ENCODE results near the gene M1AP.

M1AP gene

DNA sequence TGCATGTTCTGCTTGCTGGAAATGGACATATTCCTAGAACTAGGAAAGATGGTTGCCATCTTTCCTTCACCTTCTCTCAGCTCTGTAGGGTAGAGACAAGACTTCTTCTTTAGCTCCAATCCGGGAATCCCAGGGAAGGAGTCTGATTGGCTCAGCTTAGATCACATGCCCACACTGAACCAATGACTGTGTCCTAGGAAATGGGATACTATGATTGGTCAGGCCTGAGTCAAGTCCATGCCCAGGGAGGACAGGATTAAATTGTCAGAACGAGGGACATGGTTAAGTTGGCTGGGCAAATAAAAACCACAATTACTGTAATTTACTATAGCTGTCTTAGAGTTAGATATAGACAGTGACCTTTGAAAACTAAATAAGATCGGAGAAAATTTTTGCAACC is 37.3 kb upstream of the M1AP start:
- Histone ChIP-seq H3K79me2 (ENCODE audit: control insufficient read depth, low read length) (no peaks in the 10 kb centered on the region), H4K20me1 (ENCODE audit: control insufficient read depth, insufficient read depth, low read depth, low read length) (no peaks in the 10 kb centered on the region), H3K27me3 (ENCODE audit: control insufficient read depth, low read length) (peaks cover 9% of the 10 kb centered on the region; the same call in 1 of the 2 replicates), H3K4me3 (ENCODE audit: low read length) (no peak overlapping the region), H3K4me1 (ENCODE audit: control insufficient read depth, low read length) (no peaks in the 10 kb centered on the region), H3K9me3 (ENCODE audit: control insufficient read depth, insufficient read depth, low read length) (no peaks in the 10 kb centered on the region), H3F3A (ENCODE audit: control insufficient read depth, insufficient read depth) (no peaks in the 10 kb centered on the region), H3K4me2 (ENCODE audit: low read length) (no peak overlapping the region), H3K27ac (ENCODE audit: low read depth, low read length) (no peak overlapping the region), H3K36me3 (ENCODE audit: control insufficient read depth, low read length) (no peaks in the 10 kb centered on the region), H3K9me2 (replicated peaks; ENCODE audit: control insufficient read depth, low read length) (no peaks in the 10 kb centered on the region)
- no peak for TF ChIP-seq EZH2phosphoT487 (IDR thresholded peaks at IDR 0.05; ENCODE audit: borderline replicate concordance, low read length)
- TF ChIP-seq, protein P1, sequence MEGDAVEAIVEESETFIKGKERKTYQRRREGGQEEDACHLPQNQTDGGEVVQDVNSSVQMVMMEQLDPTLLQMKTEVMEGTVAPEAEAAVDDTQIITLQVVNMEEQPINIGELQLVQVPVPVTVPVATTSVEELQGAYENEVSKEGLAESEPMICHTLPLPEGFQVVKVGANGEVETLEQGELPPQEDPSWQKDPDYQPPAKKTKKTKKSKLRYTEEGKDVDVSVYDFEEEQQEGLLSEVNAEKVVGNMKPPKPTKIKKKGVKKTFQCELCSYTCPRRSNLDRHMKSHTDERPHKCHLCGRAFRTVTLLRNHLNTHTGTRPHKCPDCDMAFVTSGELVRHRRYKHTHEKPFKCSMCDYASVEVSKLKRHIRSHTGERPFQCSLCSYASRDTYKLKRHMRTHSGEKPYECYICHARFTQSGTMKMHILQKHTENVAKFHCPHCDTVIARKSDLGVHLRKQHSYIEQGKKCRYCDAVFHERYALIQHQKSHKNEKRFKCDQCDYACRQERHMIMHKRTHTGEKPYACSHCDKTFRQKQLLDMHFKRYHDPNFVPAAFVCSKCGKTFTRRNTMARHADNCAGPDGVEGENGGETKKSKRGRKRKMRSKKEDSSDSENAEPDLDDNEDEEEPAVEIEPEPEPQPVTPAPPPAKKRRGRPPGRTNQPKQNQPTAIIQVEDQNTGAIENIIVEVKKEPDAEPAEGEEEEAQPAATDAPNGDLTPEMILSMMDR (IDR thresholded peaks at IDR 0.05; ENCODE audit: low read depth, low read length, poor library complexity, severe bottlenecking), result no peak

GRCh38 chr2:74682501-74682900 is 34.4 kb upstream of the M1AP start:
- Histone ChIP-seq H3K4me3 (ENCODE audit: low read length) (no peak overlapping the region), H3K9me2 (replicated peaks; ENCODE audit: control insufficient read depth, low read length) (no peaks in the 10 kb centered on the region), H3K79me2 (ENCODE audit: control insufficient read depth, low read length) (no peaks in the 10 kb centered on the region), H3K4me2 (ENCODE audit: low read length) (no peak overlapping the region), H3K27ac (ENCODE audit: low read depth, low read length) (no peak overlapping the region), H3K27me3 (ENCODE audit: control insufficient read depth, low read length) (no peaks in the 10 kb centered on the region), H3K4me1 (ENCODE audit: control insufficient read depth, low read length) (no peaks in the 10 kb centered on the region), H3K9me3 (ENCODE audit: control insufficient read depth, insufficient read depth, low read length) (no peaks in the 10 kb centered on the region), H3K36me3 (ENCODE audit: control insufficient read depth, low read length) (no peaks in the 10 kb centered on the region), H3F3A (ENCODE audit: control insufficient read depth, insufficient read depth) (no peaks in the 10 kb centered on the region), H4K20me1 (ENCODE audit: control insufficient read depth, insufficient read depth, low read depth, low read length) (no peaks in the 10 kb centered on the region)
- TF ChIP-seq, protein P1 (IDR thresholded peaks at IDR 0.05; ENCODE audit: low read depth, low read length, poor library complexity, severe bottlenecking), result no peak
- no peak for TF ChIP-seq EZH2phosphoT487 (IDR thresholded peaks at IDR 0.05; ENCODE audit: borderline replicate concordance, low read length)

GRCh38 chr2:74679615-74680014 is 31.5 kb upstream of the M1AP start:
- no peaks in the 10 kb centered on the region for H3K36me3 ChIP-seq (ENCODE audit: control insufficient read depth, low read length)
- no peaks in the 10 kb centered on the region for H4K20me1 ChIP-seq (ENCODE audit: control insufficient read depth, insufficient read depth, low read depth, low read length)
- no peaks in the 10 kb centered on the region for H3K9me2 ChIP-seq (replicated peaks; ENCODE audit: control insufficient read depth, low read length)
- H3K27me3 ChIP-seq (ENCODE audit: control insufficient read depth, low read length), result no peaks in the 10 kb centered on the region
- TF ChIP-seq, protein P1 (IDR thresholded peaks at IDR 0.05; ENCODE audit: low read depth, low read length, poor library complexity, severe bottlenecking), result no peak
- TF ChIP-seq EZH2phosphoT487 (IDR thresholded peaks at IDR 0.05; ENCODE audit: borderline replicate concordance, low read length), result no peak
- no peaks in the 10 kb centered on the region for H3K9me3 ChIP-seq (ENCODE audit: control insufficient read depth, insufficient read depth, low read length)
- no peaks in the 10 kb centered on the region for H3K4me1 ChIP-seq (ENCODE audit: control insufficient read depth, low read length)
- H3K27ac ChIP-seq (ENCODE audit: low read depth, low read length), result no peak overlapping the region
- no peaks in the 10 kb centered on the region for H3F3A ChIP-seq (ENCODE audit: control insufficient read depth, insufficient read depth)
- H3K79me2 ChIP-seq (ENCODE audit: control insufficient read depth, low read length), result no peaks in the 10 kb centered on the region
- no peak overlapping the region for H3K4me3 ChIP-seq (ENCODE audit: low read length)
- no peak overlapping the region for H3K4me2 ChIP-seq (ENCODE audit: low read length)

DNA sequence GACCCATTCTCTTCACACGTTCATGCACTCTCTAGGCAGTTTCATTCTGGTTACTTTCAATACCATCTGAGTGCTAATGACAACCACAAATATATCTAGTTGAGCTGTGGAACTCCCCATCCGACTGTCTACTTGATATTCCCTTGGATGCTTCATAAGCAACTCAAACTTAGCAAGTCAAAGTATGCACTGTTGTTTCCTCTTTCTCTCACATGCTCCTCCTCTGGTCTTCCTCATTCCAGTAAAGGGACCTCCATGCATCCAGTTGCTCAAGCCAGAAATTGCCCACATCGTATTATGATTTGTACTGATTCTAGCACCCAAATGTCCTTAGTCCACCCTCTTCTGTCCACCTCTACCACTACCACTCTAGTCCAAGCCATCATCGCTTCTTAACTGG is 28.2 kb upstream of the M1AP start:
- Histone ChIP-seq H4K20me1 (ENCODE audit: control insufficient read depth, insufficient read depth, low read depth, low read length) (no peaks in the 10 kb centered on the region), H3K9me3 (ENCODE audit: control insufficient read depth, insufficient read depth, low read length) (no peaks in the 10 kb centered on the region), H3K4me3 (ENCODE audit: low read length) (no peak overlapping the region), H3K36me3 (ENCODE audit: control insufficient read depth, low read length) (no peaks in the 10 kb centered on the region), H3K9me2 (replicated peaks; ENCODE audit: control insufficient read depth, low read length) (no peaks in the 10 kb centered on the region), H3K27ac (ENCODE audit: low read depth, low read length) (no peak overlapping the region), H3K4me1 (ENCODE audit: control insufficient read depth, low read length) (no peaks in the 10 kb centered on the region), H3F3A (ENCODE audit: control insufficient read depth, insufficient read depth) (no peaks in the 10 kb centered on the region), H3K4me2 (ENCODE audit: low read length) (no peak overlapping the region), H3K27me3 (ENCODE audit: control insufficient read depth, low read length) (no peaks in the 10 kb centered on the region), H3K79me2 (ENCODE audit: control insufficient read depth, low read length) (no peaks in the 10 kb centered on the region)
- TF ChIP-seq, protein P1 (IDR thresholded peaks at IDR 0.05; ENCODE audit: low read depth, low read length, poor library complexity, severe bottlenecking), result no peak
- TF ChIP-seq EZH2phosphoT487 (IDR thresholded peaks at IDR 0.05; ENCODE audit: borderline replicate concordance, low read length), result no peak
